Cardiac fibroblast (primary cell): ENCODE results near the gene ELP4.

ENCODE experiments used
- DNase-seq, 2 donors: peaks; one replicate each; pipeline versions ENCODE4 v3.0.0 to v3.0.0-alpha.2; 2010; ENCODE audit warnings: low read depth in 2 of 2
- H3K4me3 ChIP-seq, 2 donors: replicated peaks in 1 of 2; 1 replicate in 1 of 2; 2 replicates in 1 of 2; pipeline ENCODE4 v1.5.1; 2011; ENCODE audit warnings: low read depth in 2 of 2, low read length in 2 of 2, mild to moderate bottlenecking in 2 of 2, moderate library complexity in 1 of 2
- CTCF ChIP-seq: IDR thresholded peaks from one replicate; pipeline ENCODE4 v1.5.1; 2011; ENCODE audit warnings: low read depth, mild to moderate bottlenecking, low read length, inconsistent platforms

Gene ELP4

GRCh38 chr11:31582697-31583096, 73.1 kb downstream of the ELP4 start:
- TF ChIP-seq CTCF, result no peak
- no peak for DNase-seq
- no peak overlapping the region for H3K4me3 ChIP-seq

- no peak for DNase-seq
Observed at GRCh38 chr11:31598454-31598853, 88.9 kb downstream of the ELP4 start.

GRCh38 chr11:31601635-31602282, 92.2 kb downstream of the ELP4 start:
- no peak for DNase-seq
- no peak for TF ChIP-seq CTCF
- no peak overlapping the region for H3K4me3 ChIP-seq

More at GRCh38 chr11:31598454-31598853, 88.9 kb downstream of the ELP4 start:
- no peak for TF ChIP-seq CTCF
- H3K4me3 ChIP-seq, result no peak overlapping the region

GRCh38 chr11:31606893-31607292, 97.3 kb downstream of the ELP4 start:
- no peak for TF ChIP-seq CTCF
- no peak for DNase-seq
- H3K4me3 ChIP-seq, result no peak overlapping the region

GRCh38 chr11:31607914-31608313, 98.3 kb downstream of the ELP4 start:
- DNase-seq, result no peak
- H3K4me3 ChIP-seq, result no peak overlapping the region
- no peak for TF ChIP-seq CTCF

GRCh38 chr11:31608995-31609394, 99.4 kb downstream of the ELP4 start:
- no peak overlapping the region for H3K4me3 ChIP-seq
- no peak for TF ChIP-seq CTCF
- DNase-seq, result no peak

- no peak for TF ChIP-seq CTCF
- no peak overlapping the region for H3K4me3 ChIP-seq
- no peak for DNase-seq
Observed at GRCh38 chr11:31610544-31610943, 101.0 kb downstream of the ELP4 start.
